ENCODE measurements around the gene TASOR2.

GRCh38 chr10:5666841-5667630, 17.6 kb upstream of the TASOR2 start:
- TF ChIP-seq ZNF274 (IDR thresholded peaks at IDR 0.05; ENCODE audit: low read depth, low read length) (no peak), CTCF (IDR thresholded peaks at IDR 0.05 in 2 of 3, conservative IDR thresholded peaks at IDR 0.05 in 1 of 3; ENCODE audit: borderline replicate concordance in 1 of 3, insufficient read depth in 1 of 3, low read depth in 2 of 3, low read length in 2 of 3) (no peak), EZH2phosphoT487 (IDR thresholded peaks at IDR 0.05; ENCODE audit: borderline replicate concordance) (no peak), EZH2 (IDR thresholded peaks at IDR 0.05) (no peak), SRF (IDR thresholded peaks at IDR 0.05; ENCODE audit: low read depth) (no peak)

All from HCT116 (cell line).